Skin of body (tissue), 2 donors: ENCODE data around the gene GPC1. TPM values are rescaled to one million over a fixed set of nuclear protein-coding genes. Genes with fewer than 3 reads are reported as not detected.
"Not testable (repeated sequence)": the region's sequence is repeated elsewhere in the genome, so short reads cannot be mapped to it uniquely, and the experiment has no call there.

Experiments used
- DNase-seq: peaks from one replicate; lab custom pipeline; 2025; lab: John Stamatoyannopoulos, UW
- total RNA-seq: library from RNA; depleted of rRNA; stranded (reverse); fragments of >200 nt; gene quantifications from one replicate; pipeline ENCODE4 v1.2.3, GENCODE V29; 2014

GPC1 gene
- total RNA-seq: 25.4 TPM

GRCh38 chr2:240435457-240435947 is at the start of gene GPC1:
TSS of gene GPC1 (plus strand) at chr2:240435663. CDS start at chr2:240435919, 256 bp downstream.
- no peak for DNase-seq

GRCh38 chr2:240386326-240386725 is 49.1 kb upstream of the GPC1 start:
- no peak for DNase-seq

GRCh38 chr2:240386743-240387142 is 48.7 kb upstream of the GPC1 start:
- DNase-seq: not testable (repeated sequence)

- DNase-seq: no peak
Measured at GRCh38 chr2:240387325-240387668, 48.2 kb upstream of the GPC1 start.

GRCh38 chr2:240387669-240388358 is 47.6 kb upstream of the GPC1 start:
- no peak for DNase-seq

- DNase-seq: no peak
Measured at GRCh38 chr2:240388471-240389301, 46.8 kb upstream of the GPC1 start.

- no peak for DNase-seq
Measured at GRCh38 chr2:240389302-240389805, 46.1 kb upstream of the GPC1 start.

- DNase-seq: no peak
Measured at GRCh38 chr2:240390091-240391073, 45.1 kb upstream of the GPC1 start.

- DNase-seq: no peak
Measured at GRCh38 chr2:240391111-240392051, 44.1 kb upstream of the GPC1 start.

- no peak for DNase-seq
Measured at GRCh38 chr2:240392084-240392947, 43.1 kb upstream of the GPC1 start.

- DNase-seq: no peak
Measured at GRCh38 chr2:240392948-240393830, 42.3 kb upstream of the GPC1 start.

- DNase-seq: no peak
Measured at GRCh38 chr2:240393831-240394410, 41.5 kb upstream of the GPC1 start.

GRCh38 chr2:240394549-240394948 is 40.9 kb upstream of the GPC1 start:
- DNase-seq: no peak

- no peak for DNase-seq
Measured at GRCh38 chr2:240395448-240395847, 40.0 kb upstream of the GPC1 start.

GRCh38 chr2:240395896-240396622 is 39.4 kb upstream of the GPC1 start:
- no peak for DNase-seq

GRCh38 chr2:240396623-240397541 is 38.6 kb upstream of the GPC1 start:
- no peak for DNase-seq
